Loucy (cell line): ENCODE measurements around the gene LMBR1.

Experiments
- CTCF ChIP-seq: fragments of 200-600 bp; sonication (generic); conservative IDR thresholded peaks from 2 replicates; pipeline ENCODE4 v1.5.1; 2014; ENCODE audit warnings: mild to moderate bottlenecking, antibody characterized with exemption, low read length
- EZH2phosphoT487 ChIP-seq: fragments of 200-600 bp; IDR thresholded peaks from 2 replicates; pipeline ENCODE4 v1.6.1; 2018; ENCODE audit warnings: antibody characterized with exemption, mild to moderate bottlenecking, moderate library complexity, borderline replicate concordance

DNA sequence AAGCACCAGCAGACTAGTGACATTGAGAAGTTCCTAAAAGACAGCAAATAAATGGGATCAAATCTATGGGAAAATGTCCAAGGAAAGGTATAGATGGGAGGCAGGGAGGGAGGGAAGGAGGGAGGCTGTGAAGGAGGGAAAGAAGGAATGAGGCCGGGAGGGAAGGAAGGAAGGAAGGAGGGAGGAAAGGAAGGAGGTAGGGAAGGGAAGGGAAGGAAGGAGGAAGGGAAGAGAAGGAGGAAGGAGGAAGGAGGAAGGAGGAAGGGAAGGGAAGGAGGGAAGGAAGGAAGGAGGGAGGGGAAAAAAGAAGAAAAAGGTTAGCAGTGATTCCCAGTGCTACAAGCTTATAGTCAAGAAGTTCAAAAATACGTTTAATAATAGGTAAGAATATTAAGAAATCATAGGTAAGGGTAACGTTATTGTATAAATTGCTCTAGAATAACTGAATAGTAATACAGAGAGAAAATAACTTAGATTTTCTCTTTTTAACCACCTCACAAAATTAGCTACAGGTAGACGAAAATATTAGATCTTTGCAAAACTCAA lies 106.9 kb downstream of the LMBR1 start:
- TF ChIP-seq CTCF (no peak), EZH2phosphoT487 (no peak)
